Measurements from ENCODE around the gene FBXL17. TPM values are rescaled to one million over a fixed set of nuclear protein-coding genes. Genes with fewer than 3 reads are reported as not detected.

Gene FBXL17
- total RNA-seq, 4 donors from 2014 or later: 16.1 to 31.8 (median 18.8) TPM

DNA sequence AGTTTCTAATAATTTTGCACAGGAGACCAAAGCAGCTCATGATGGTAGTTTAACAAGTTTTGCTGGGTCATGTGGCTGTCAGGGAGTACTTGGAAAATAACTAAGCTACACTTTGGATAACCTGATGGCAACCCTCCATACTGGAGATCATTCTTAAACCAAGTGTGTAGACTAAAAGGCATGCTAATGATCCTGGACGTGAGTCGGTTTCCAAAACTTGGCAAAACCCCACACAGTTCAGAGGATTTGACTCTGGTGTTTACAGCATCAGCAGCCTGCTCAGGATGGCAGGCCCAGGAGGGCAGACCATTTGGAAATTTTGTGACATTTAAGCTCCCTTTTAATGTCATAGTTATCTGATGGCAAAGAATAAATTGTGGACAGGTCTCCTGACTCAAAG is 514.6 kb downstream of the FBXL17 start:
- 76 to 80% methylated on average over 2 of the region's 2 CpGs for WGBS, 2 donors
- no peak overlapping the region for H3K4me3 ChIP-seq (ENCODE audit: low read depth, poor library complexity, severe bottlenecking)
- TF ChIP-seq POLR2A (IDR thresholded peaks at IDR 0.05): no peak
- intact Hi-C loops (cut with DNase I; ENCODE audit: low total_unique reads): no loop called here
- DNase-seq (ENCODE audit: low spot score in 2 of 2): no peak

- H3K4me3 ChIP-seq (ENCODE audit: low read depth, poor library complexity, severe bottlenecking): no peak overlapping the region
- 61 to 65% methylated on average over 2 of the region's 2 CpGs for WGBS, 2 donors
- no peak for DNase-seq (ENCODE audit: low spot score in 2 of 2)
- no peak for TF ChIP-seq POLR2A (IDR thresholded peaks at IDR 0.05)
- no peak for TF ChIP-seq CTCF (IDR thresholded peaks at IDR 0.05)
- intact Hi-C loops (cut with DNase I; ENCODE audit: low total_unique reads): no loop called here
Observed at GRCh38 chr5:107864793-107865192, 517.1 kb downstream of the FBXL17 start.

- H3K4me3 ChIP-seq (ENCODE audit: low read depth, poor library complexity, severe bottlenecking): no peak overlapping the region
- DNase-seq (ENCODE audit: low spot score in 2 of 2): no peak
- intact Hi-C loops (cut with DNase I; ENCODE audit: low total_unique reads): no loop called here
- TF ChIP-seq CTCF (IDR thresholded peaks at IDR 0.05) (no peak), POLR2A (IDR thresholded peaks at IDR 0.05) (no peak)
- WGBS, 2 donors: 91 to 94% methylated on average over 2 of the region's 2 CpGs
Observed at GRCh38 chr5:107863125-107863524, 518.8 kb downstream of the FBXL17 start.

DNA sequence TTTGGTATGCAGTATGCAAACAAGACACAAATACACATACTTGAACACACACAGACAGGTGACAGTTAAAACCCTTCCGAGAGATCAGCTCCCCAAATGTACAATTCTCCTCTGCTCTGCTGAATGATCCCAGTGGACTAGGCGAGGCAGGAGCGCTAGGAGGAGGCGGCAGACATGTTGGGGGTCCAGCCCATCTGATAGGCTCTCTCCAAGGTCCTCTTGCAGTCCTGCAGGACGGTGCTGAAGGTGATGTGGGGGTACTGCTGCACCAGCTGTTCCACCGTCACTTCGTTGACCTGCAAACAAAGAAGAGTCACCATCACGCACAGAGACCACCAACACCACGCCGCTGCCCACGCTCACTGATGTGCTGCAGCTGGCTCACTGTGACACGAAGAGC is 520.3 kb downstream of the FBXL17 start:
- TF ChIP-seq CTCF (IDR thresholded peaks at IDR 0.05): no peak
- no peak for TF ChIP-seq POLR2A (IDR thresholded peaks at IDR 0.05)
- DNase-seq (ENCODE audit: low spot score in 2 of 2): no peak
- intact Hi-C loops (cut with DNase I; ENCODE audit: low total_unique reads): no loop called here
- 88 to 98% methylated on average over 12 of the region's 12 CpGs for WGBS, 2 donors
- no peak overlapping the region for H3K4me3 ChIP-seq (ENCODE audit: low read depth, poor library complexity, severe bottlenecking)

GRCh38 chr5:107860044-107860443 is 521.9 kb downstream of the FBXL17 start:
- DNase-seq (ENCODE audit: low spot score in 2 of 2): no peak
- H3K4me3 ChIP-seq (ENCODE audit: low read depth, poor library complexity, severe bottlenecking): no peak overlapping the region
- WGBS, 2 donors: 82 to 86% methylated on average over 1 of the region's 1 CpG
- intact Hi-C loops (cut with DNase I; ENCODE audit: low total_unique reads): no loop called here
- no peak for TF ChIP-seq POLR2A (IDR thresholded peaks at IDR 0.05)
- no peak for TF ChIP-seq CTCF (IDR thresholded peaks at IDR 0.05)

- no peak for DNase-seq (ENCODE audit: low spot score in 2 of 2)
Observed at GRCh38 chr5:107858788-107859187, 523.1 kb downstream of the FBXL17 start.

More at GRCh38 chr5:107858788-107859187, 523.1 kb downstream of the FBXL17 start:
- H3K4me3 ChIP-seq (ENCODE audit: low read depth, poor library complexity, severe bottlenecking): no peak overlapping the region
- TF ChIP-seq POLR2A (IDR thresholded peaks at IDR 0.05) (no peak), CTCF (IDR thresholded peaks at IDR 0.05) (no peak)
- intact Hi-C loops (cut with DNase I; ENCODE audit: low total_unique reads): no loop called here
- WGBS, 2 donors: 71 to 86% methylated on average over 3 of the region's 3 CpGs
